Measurements from ENCODE around the gene C1orf167.

GRCh38 chr1:11744287-11744686, 17.7 kb upstream of the C1orf167 start:
- TF ChIP-seq USF2 (IDR thresholded peaks at IDR 0.05; ENCODE audit: borderline replicate concordance, low read depth, low read length), result no peak
- no peak for TF ChIP-seq TAF1 (IDR thresholded peaks at IDR 0.05; ENCODE audit: borderline replicate concordance, low read depth, low read length)
- no peak for TF ChIP-seq RAD21 (IDR thresholded peaks at IDR 0.05; ENCODE audit: low read length)
- no peak for TF ChIP-seq GATA2 (CRISPR knock-in tag; IDR thresholded peaks at IDR 0.05)
- TF ChIP-seq CTCF (IDR thresholded peaks at IDR 0.05), result no peak
- no peak for TF ChIP-seq GABPA (IDR thresholded peaks at IDR 0.05; ENCODE audit: low read depth)
- TF ChIP-seq POLR2AphosphoS5 (IDR thresholded peaks at IDR 0.05; ENCODE audit: low read depth, low read length), result no peak
- TF ChIP-seq RXRA (IDR thresholded peaks at IDR 0.05; ENCODE audit: borderline replicate concordance, low read depth), result no peak
- TF ChIP-seq RCOR1 (IDR thresholded peaks at IDR 0.05; ENCODE audit: low read length), result no peak
- no peak for TF ChIP-seq JUND (IDR thresholded peaks at IDR 0.05)
- no peak for TF ChIP-seq MXI1 (IDR thresholded peaks at IDR 0.05; ENCODE audit: low read depth, low read length)

All from SK-N-SH (cell line).